Memory B cell (primary cell): ENCODE results near the gene NCDN.

Source experiments
- ATAC-seq: fragments of 150-1000 bp; cut with Tn5 transposase; 2 replicates; pipeline ENCODE4 v1.10.0; 2021; ENCODE audit warnings: low read depth, mild to moderate bottlenecking, moderate library complexity
- DNase-seq, 2 donors: peaks; one replicate each; pipeline ENCODE4 v3.0.0; 2022; ENCODE audit warnings: low spot score in 2 of 2
- H3K27ac Mint-ChIP-seq: one replicate; pipeline ENCODE4 v1.8.0; 2022; ENCODE audit warnings: mild to moderate bottlenecking, moderate library complexity, mixed read lengths
- H3K27me3 Mint-ChIP-seq: one replicate; pipeline ENCODE4 v1.8.0; 2022; ENCODE audit warnings: mixed read lengths
- H3K36me3 Mint-ChIP-seq: one replicate; pipeline ENCODE4 v1.8.0; 2022; ENCODE audit warnings: mild to moderate bottlenecking, mixed read lengths
- H3K4me1 Mint-ChIP-seq: one replicate; pipeline ENCODE4 v1.8.0; 2022; ENCODE audit warnings: mixed read lengths
- H3K4me3 Mint-ChIP-seq: one replicate; pipeline ENCODE4 v1.8.0; 2022; ENCODE audit warnings: mild to moderate bottlenecking, moderate library complexity, mixed read lengths
- H3K9me3 Mint-ChIP-seq: one replicate; pipeline ENCODE4 v1.8.0; 2022; ENCODE audit warnings: mixed read lengths

Gene NCDN

GRCh38 chr1:35559317-35559944, 1.8 kb downstream of the NCDN start:
- ATAC-seq = no peak
- no peak for DNase-seq
- H3K4me1 Mint-ChIP-seq = peaks cover 40% of the 10 kb centered on the region
- no peaks in the 10 kb centered on the region for H3K9me3 Mint-ChIP-seq
- H3K27me3 Mint-ChIP-seq = no peaks in the 10 kb centered on the region
- H3K27ac Mint-ChIP-seq = peak overlapping the region; percentile 52
- peaks cover 2% of the 10 kb centered on the region for H3K36me3 Mint-ChIP-seq
- H3K4me3 Mint-ChIP-seq = no peak overlapping the region

GRCh38 chr1:35560256-35561225, 2.9 kb downstream of the NCDN start:
- Mint-ChIP-seq H3K4me1 (peaks cover 36% of the 10 kb centered on the region), H3K27me3 (no peaks in the 10 kb centered on the region), H3K4me3 (no peak overlapping the region), H3K27ac (peak overlapping the region; percentile 52), H3K36me3 (peaks cover 2% of the 10 kb centered on the region), H3K9me3 (no peaks in the 10 kb centered on the region)
- DNase-seq (no peak), ATAC-seq (no peak)

- DNase-seq (no peak), ATAC-seq (no peak)
- Mint-ChIP-seq H3K4me1 (peaks cover 27% of the 10 kb centered on the region), H3K9me3 (no peaks in the 10 kb centered on the region), H3K36me3 (peaks cover 2% of the 10 kb centered on the region), H3K4me3 (no peak overlapping the region), H3K27ac (no peak overlapping the region), H3K27me3 (no peaks in the 10 kb centered on the region)
Observed at GRCh38 chr1:35561297-35561971, 3.8 kb downstream of the NCDN start.

- H3K27ac Mint-ChIP-seq = no peak overlapping the region
- H3K27me3 Mint-ChIP-seq = no peaks in the 10 kb centered on the region
- H3K4me3 Mint-ChIP-seq = no peak overlapping the region
- DNase-seq = no peak
- peaks cover 27% of the 10 kb centered on the region for H3K4me1 Mint-ChIP-seq
- no peaks in the 10 kb centered on the region for H3K9me3 Mint-ChIP-seq
- no peak for ATAC-seq
- peaks cover 5% of the 10 kb centered on the region for H3K36me3 Mint-ChIP-seq
Observed at GRCh38 chr1:35561972-35562680, 4.5 kb downstream of the NCDN start.

GRCh38 chr1:35563166-35563565, 5.6 kb downstream of the NCDN start:
- Mint-ChIP-seq H3K27ac (peak overlapping the region; percentile 60), H3K36me3 (peaks cover 3% of the 10 kb centered on the region)
- no peak for ATAC-seq

GRCh38 chr1:35564037-35564883, 6.7 kb downstream of the NCDN start:
- H3K27me3 Mint-ChIP-seq = no peaks in the 10 kb centered on the region
- ATAC-seq (peak; percentile 71), DNase-seq (peak; percentile 68 to 79)
- H3K4me1 Mint-ChIP-seq = peaks cover 25% of the 10 kb centered on the region
- peak overlapping the region; percentile 24 for H3K27ac Mint-ChIP-seq
- no peaks in the 10 kb centered on the region for H3K9me3 Mint-ChIP-seq
- peaks cover 3% of the 10 kb centered on the region for H3K36me3 Mint-ChIP-seq
- no peak overlapping the region for H3K4me3 Mint-ChIP-seq

More at GRCh38 chr1:35563166-35563565, 5.6 kb downstream of the NCDN start:
- DNase-seq = no peak
- H3K27me3 Mint-ChIP-seq = no peaks in the 10 kb centered on the region
- peaks cover 22% of the 10 kb centered on the region for H3K4me1 Mint-ChIP-seq
- H3K9me3 Mint-ChIP-seq = no peaks in the 10 kb centered on the region
- H3K4me3 Mint-ChIP-seq = no peak overlapping the region

GRCh38 chr1:35564884-35565741, 7.5 kb downstream of the NCDN start:
- H3K27me3 Mint-ChIP-seq = no peaks in the 10 kb centered on the region
- H3K9me3 Mint-ChIP-seq = no peaks in the 10 kb centered on the region
- DNase-seq (no peak), ATAC-seq (no peak)
- H3K4me1 Mint-ChIP-seq = peaks cover 20% of the 10 kb centered on the region
- peaks cover 3% of the 10 kb centered on the region for H3K36me3 Mint-ChIP-seq
- H3K27ac Mint-ChIP-seq = no peak overlapping the region
- H3K4me3 Mint-ChIP-seq = no peak overlapping the region

- H3K4me3 Mint-ChIP-seq = no peak overlapping the region
- H3K27me3 Mint-ChIP-seq = no peaks in the 10 kb centered on the region
- no peak overlapping the region for H3K27ac Mint-ChIP-seq
- DNase-seq (no peak), ATAC-seq (no peak)
- peaks cover 3% of the 10 kb centered on the region for H3K36me3 Mint-ChIP-seq
- H3K9me3 Mint-ChIP-seq = no peaks in the 10 kb centered on the region
- H3K4me1 Mint-ChIP-seq = peaks cover 20% of the 10 kb centered on the region
Observed at GRCh38 chr1:35565742-35566133, 8.1 kb downstream of the NCDN start.

GRCh38 chr1:35567947-35568558, 10.5 kb downstream of the NCDN start:
- no peaks in the 10 kb centered on the region for H3K27me3 Mint-ChIP-seq
- ATAC-seq (no peak), DNase-seq (no peak)
- H3K4me1 Mint-ChIP-seq = peaks cover 13% of the 10 kb centered on the region
- no peaks in the 10 kb centered on the region for H3K9me3 Mint-ChIP-seq
- H3K36me3 Mint-ChIP-seq = peaks cover 3% of the 10 kb centered on the region
- no peak overlapping the region for H3K4me3 Mint-ChIP-seq
- H3K27ac Mint-ChIP-seq = no peak overlapping the region

GRCh38 chr1:35568975-35569395, 11.4 kb downstream of the NCDN start:
- peak; percentile 53 to 67 for DNase-seq
- peak; percentile 70 for ATAC-seq

GRCh38 chr1:35569936-35570335, 12.3 kb downstream of the NCDN start:
- Mint-ChIP-seq H3K4me3 (no peak overlapping the region), H3K27me3 (peaks cover 2% of the 10 kb centered on the region), H3K4me1 (peaks cover 8% of the 10 kb centered on the region), H3K9me3 (no peaks in the 10 kb centered on the region), H3K36me3 (peaks cover 3% of the 10 kb centered on the region), H3K27ac (no peak overlapping the region)
- ATAC-seq (no peak), DNase-seq (no peak)

More at GRCh38 chr1:35568975-35569395, 11.4 kb downstream of the NCDN start:
- H3K27ac Mint-ChIP-seq = no peak overlapping the region
- no peak overlapping the region for H3K4me3 Mint-ChIP-seq
- H3K9me3 Mint-ChIP-seq = no peaks in the 10 kb centered on the region
- H3K36me3 Mint-ChIP-seq = peaks cover 3% of the 10 kb centered on the region
- H3K4me1 Mint-ChIP-seq = peaks cover 13% of the 10 kb centered on the region
- H3K27me3 Mint-ChIP-seq = no peaks in the 10 kb centered on the region

GRCh38 chr1:35570589-35571137, 13.1 kb downstream of the NCDN start:
- Mint-ChIP-seq H3K36me3 (peaks cover 3% of the 10 kb centered on the region), H3K27ac (no peak overlapping the region), H3K4me3 (no peak overlapping the region), H3K9me3 (no peaks in the 10 kb centered on the region), H3K4me1 (peaks cover 8% of the 10 kb centered on the region), H3K27me3 (peaks cover 2% of the 10 kb centered on the region)
- ATAC-seq = no peak
- DNase-seq = no peak
